ENCODE data around the gene LYRM4.

The LYRM4 gene

DNA sequence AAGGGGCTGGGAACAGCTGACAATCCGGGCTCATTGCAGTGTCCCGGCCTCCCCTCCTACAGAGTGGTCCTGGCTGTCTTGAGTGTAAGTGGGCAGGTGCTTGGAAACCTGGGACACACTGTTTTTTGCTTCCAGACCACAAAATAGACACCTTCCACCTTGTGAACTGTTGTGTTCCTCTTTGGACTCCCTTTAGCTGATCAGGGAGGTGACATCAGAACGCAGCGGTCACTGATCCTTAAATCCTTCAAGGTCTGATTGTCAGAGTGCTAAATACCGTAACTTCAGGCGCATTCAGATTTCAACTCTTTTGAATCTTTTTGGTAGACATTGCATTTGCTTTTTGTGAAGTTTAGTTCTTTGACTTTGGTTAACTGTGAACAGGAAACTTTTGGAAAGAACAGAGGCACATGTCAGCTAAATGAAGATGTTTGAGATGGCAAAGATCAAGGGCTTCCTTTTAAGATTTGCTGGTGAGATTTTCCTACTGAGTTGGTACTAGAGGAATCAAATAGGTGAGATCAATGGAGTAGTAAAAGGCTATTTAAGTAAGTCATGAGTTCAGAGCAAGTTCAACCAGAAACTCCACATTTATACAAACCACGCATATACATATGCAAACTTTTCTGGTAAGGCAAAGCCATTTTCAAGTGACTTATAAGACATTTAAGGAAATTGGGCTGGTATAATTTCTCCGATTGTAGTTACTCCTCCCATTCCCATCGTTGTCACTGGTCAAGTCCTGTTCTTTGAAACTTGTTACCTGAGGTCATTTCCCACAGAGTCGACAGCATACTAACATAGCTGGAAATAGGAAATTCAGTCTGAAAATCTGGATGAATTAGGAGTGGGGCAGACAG is 169.3 kb downstream of the LYRM4 start:
- TF ChIP-seq SIN3A (IDR thresholded peaks at IDR 0.05; ENCODE audit: borderline replicate concordance, insufficient read depth, low read length) = no peak

DNA sequence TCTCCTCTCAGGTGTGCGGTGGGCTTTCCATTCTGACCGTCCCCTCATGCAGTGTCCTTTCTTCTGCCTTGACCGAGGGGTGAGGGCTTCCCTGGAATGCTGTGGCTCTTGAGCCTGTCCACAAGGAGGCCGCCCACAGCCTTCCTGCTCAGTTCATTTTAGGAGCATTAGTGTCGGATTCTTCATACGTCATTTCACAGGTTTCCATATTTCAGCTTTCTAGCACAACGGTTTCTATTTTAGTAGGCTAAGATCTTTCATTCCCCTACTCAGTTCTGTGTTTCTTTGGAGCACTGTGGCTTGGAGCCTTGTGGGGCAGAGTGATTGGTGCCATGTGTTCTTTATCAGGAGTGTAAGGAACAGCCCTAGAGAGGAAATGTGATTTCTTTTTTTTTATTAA is 170.1 kb downstream of the LYRM4 start:
- no peak for TF ChIP-seq SIN3A (IDR thresholded peaks at IDR 0.05; ENCODE audit: borderline replicate concordance, insufficient read depth, low read length)
- no peak for TF ChIP-seq REST (IDR thresholded peaks at IDR 0.05; ENCODE audit: insufficient read depth in 1 of 2, low read depth in 2 of 2, low read length in 2 of 2)
- no peak for TF ChIP-seq FOXP2 (optimal IDR thresholded peaks at IDR 0.05; ENCODE audit: borderline replicate concordance, extremely low read depth, extremely low read length, insufficient read depth)
- no peak for TF ChIP-seq POLR2AphosphoS5 (IDR thresholded peaks at IDR 0.05; ENCODE audit: low read depth, low read length)
- TF ChIP-seq TAF1 (IDR thresholded peaks at IDR 0.05; ENCODE audit: borderline replicate concordance, insufficient read depth, low read length) = no peak

- TF ChIP-seq POLR2AphosphoS5 (IDR thresholded peaks at IDR 0.05; ENCODE audit: low read depth, low read length) = no peak
- no peak for TF ChIP-seq TAF1 (IDR thresholded peaks at IDR 0.05; ENCODE audit: borderline replicate concordance, insufficient read depth, low read length)
- TF ChIP-seq SIN3A (IDR thresholded peaks at IDR 0.05; ENCODE audit: borderline replicate concordance, insufficient read depth, low read length) = no peak
- no peak for TF ChIP-seq REST (IDR thresholded peaks at IDR 0.05; ENCODE audit: insufficient read depth in 1 of 2, low read depth in 2 of 2, low read length in 2 of 2)
These were observed 171.0 kb downstream of the LYRM4 start for GRCh38 chr6:5089481-5090438.

DNA sequence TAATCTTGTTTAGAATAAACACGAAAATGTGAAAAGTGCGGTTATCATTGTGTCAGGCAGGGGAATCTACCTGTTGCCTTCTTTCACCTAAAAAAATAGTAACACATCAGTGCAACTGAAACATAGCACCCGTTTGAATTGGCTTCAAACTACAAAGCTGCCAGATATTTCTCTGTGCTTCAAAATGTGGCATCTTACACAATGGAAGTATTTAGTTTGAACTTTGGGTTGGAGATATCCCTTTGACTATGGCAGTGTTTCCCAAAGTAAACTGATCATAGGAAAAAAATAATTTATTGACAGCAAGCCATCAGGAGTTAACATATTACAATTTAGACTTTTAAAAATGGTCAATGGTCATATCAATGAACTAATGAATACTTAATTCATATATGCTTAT is 172.0 kb downstream of the LYRM4 start:
- TF ChIP-seq POLR2AphosphoS5 (IDR thresholded peaks at IDR 0.05; ENCODE audit: low read depth, low read length) (no peak), FOXP2 (optimal IDR thresholded peaks at IDR 0.05; ENCODE audit: borderline replicate concordance, extremely low read depth, extremely low read length, insufficient read depth) (no peak), REST (IDR thresholded peaks at IDR 0.05; ENCODE audit: insufficient read depth in 1 of 2, low read depth in 2 of 2, low read length in 2 of 2) (no peak), TAF1 (IDR thresholded peaks at IDR 0.05; ENCODE audit: borderline replicate concordance, insufficient read depth, low read length) (no peak), SIN3A (IDR thresholded peaks at IDR 0.05; ENCODE audit: borderline replicate concordance, insufficient read depth, low read length) (no peak)

GRCh38 chr6:5087389-5087788 is 173.4 kb downstream of the LYRM4 start:
- no peak for TF ChIP-seq TAF1 (IDR thresholded peaks at IDR 0.05; ENCODE audit: borderline replicate concordance, insufficient read depth, low read length)
- TF ChIP-seq POLR2AphosphoS5 (IDR thresholded peaks at IDR 0.05; ENCODE audit: low read depth, low read length) = no peak
- TF ChIP-seq SIN3A (IDR thresholded peaks at IDR 0.05; ENCODE audit: borderline replicate concordance, insufficient read depth, low read length) = no peak
- TF ChIP-seq REST (IDR thresholded peaks at IDR 0.05; ENCODE audit: insufficient read depth in 1 of 2, low read depth in 2 of 2, low read length in 2 of 2) = no peak
- TF ChIP-seq FOXP2 (optimal IDR thresholded peaks at IDR 0.05; ENCODE audit: borderline replicate concordance, extremely low read depth, extremely low read length, insufficient read depth) = no peak
